CD4-positive, alpha-beta T cell treated with Interleukin-15 for 1 hour (primary cell): ENCODE measurements around the gene ACY1.
"Not testable (repeated sequence)": the region's sequence is repeated elsewhere in the genome, so short reads cannot be mapped to it uniquely, and the experiment has no call there.

Source experiments
- DNase-seq: peaks from one replicate; pipeline ENCODE4 v3.0.0-alpha.2; 2020

Gene ACY1

GRCh38 chr3:52030714-52031310, 47.5 kb downstream of the ACY1 start:
- DNase-seq: no peak

GRCh38 chr3:52031896-52032295, 48.6 kb downstream of the ACY1 start:
- no peak for DNase-seq

GRCh38 chr3:52032702-52033408, 49.5 kb downstream of the ACY1 start:
- DNase-seq: no peak

- not testable (repeated sequence) for DNase-seq
Measured at GRCh38 chr3:52033748-52034147, 50.4 kb downstream of the ACY1 start.

GRCh38 chr3:52034212-52034611, 50.9 kb downstream of the ACY1 start:
- no peak for DNase-seq

GRCh38 chr3:52034651-52035050, 51.3 kb downstream of the ACY1 start:
- no peak for DNase-seq

- DNase-seq: no peak
Measured at GRCh38 chr3:52036222-52036694, 52.9 kb downstream of the ACY1 start.

- DNase-seq: peak; percentile 32
Measured at GRCh38 chr3:52036829-52037228, 53.5 kb downstream of the ACY1 start.

- DNase-seq: no peak
Measured at GRCh38 chr3:52037291-52037690, 54.0 kb downstream of the ACY1 start.

GRCh38 chr3:52038227-52038626, 54.9 kb downstream of the ACY1 start:
- no peak for DNase-seq
